ENCODE results near the gene NTNG2.
A peak's percentile ranks its signal among the peaks of the same experiment; 100 is the strongest.

The NTNG2 gene

GRCh38 chr9:132147839-132148238, 14.0 kb upstream of the NTNG2 start:
- no peak for DNase-seq

- no peak for DNase-seq
Observed at GRCh38 chr9:132150256-132150655, 11.6 kb upstream of the NTNG2 start.

DNA sequence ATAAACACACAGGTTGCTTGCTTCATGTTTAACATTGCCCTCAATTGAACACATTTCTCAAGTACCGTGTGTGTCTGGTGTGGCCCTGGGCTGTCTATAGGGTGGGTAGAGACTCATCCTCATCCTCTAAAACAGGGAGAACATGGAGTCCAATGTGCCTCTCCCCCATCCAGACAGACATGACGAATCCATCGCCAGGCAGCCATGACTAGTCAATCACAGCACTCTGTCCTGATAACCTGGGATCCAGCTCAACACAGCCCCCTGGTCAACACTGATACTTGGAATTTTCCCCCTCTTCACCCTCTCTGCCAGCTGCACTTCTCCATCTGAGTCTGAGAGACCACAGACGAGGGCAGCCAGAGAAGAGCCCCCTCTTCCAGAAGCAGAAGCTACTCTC, 10.7 kb upstream of the NTNG2 start:
- no peak for DNase-seq

- no peak for DNase-seq
Observed at GRCh38 chr9:132152231-132152630, 9.6 kb upstream of the NTNG2 start.

GRCh38 chr9:132154863-132155567, 6.8 kb upstream of the NTNG2 start:
- DNase-seq, result no peak

- DNase-seq, result no peak
Observed at GRCh38 chr9:132155568-132155895, 6.3 kb upstream of the NTNG2 start.

DNA sequence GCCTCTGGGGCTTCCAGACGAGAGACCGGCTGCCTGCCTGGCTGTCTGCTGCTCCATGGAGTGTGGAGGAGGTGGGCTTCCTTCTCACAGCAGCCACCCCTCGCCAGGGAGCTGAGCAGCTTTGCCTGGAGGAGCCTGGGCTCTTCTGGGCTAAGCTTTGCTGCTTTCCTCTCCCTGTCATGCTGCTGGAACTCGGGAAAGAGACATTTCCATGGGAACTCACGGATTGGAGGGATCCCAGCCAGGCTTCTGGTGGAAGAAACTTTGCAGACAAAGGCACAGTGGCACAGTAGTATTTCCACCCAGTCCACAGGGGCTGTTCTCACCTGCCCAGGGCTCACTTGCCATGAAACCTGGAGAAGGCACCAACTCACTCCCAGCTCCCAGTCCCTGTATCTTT, 5.6 kb upstream of the NTNG2 start:
- no peak for DNase-seq

GRCh38 chr9:132157347-132158116, 4.3 kb upstream of the NTNG2 start:
- DNase-seq, result no peak

- peak; percentile 23 for DNase-seq
Observed at GRCh38 chr9:132160802-132161742, 786 bp upstream of the NTNG2 start.

DNA sequence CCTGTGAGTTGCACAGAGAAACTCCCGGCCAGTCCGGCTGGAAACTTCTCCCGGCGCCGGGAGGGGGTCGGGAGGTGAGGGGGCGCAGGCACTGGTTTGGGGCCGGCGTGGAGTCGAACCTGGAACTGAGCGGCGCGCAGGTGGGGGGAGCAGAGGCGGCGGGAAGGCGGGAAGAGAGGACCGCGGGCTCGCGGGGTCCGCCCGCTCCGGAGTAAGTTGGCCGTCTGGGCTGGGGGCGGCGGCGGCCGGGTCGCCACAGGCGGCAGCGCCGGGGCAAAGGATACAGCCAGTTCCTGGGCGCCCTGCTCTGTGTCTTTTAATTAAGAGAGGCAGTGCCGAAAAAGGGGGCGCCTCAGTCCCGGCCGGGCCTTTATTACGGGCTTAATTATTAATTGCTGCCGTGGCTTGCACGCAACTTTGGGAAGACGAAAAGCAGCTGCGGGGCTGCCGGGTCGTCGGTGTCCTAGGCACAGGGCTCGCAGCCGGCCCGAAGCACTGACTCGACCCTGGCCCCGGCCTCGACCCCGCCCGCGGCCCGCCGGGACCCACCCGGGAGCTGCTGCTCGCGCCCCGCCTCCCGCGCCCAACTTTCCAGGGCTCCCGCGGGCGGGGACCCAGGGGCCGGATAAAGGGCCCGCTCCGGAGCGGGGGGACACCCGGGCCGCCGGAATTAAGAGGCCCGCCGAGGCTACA, 1.1 kb downstream of the NTNG2 start:
- no peak for DNase-seq

GRCh38 chr9:132163457-132163875, 1.6 kb downstream of the NTNG2 start:
- DNase-seq, result no peak

GRCh38 chr9:132163876-132164603, 2.2 kb downstream of the NTNG2 start:
- no peak for DNase-seq

- DNase-seq, result no peak
Observed at GRCh38 chr9:132164604-132165362, 2.9 kb downstream of the NTNG2 start.

- DNase-seq, result no peak
Observed at GRCh38 chr9:132166599-132166998, 4.7 kb downstream of the NTNG2 start.

GRCh38 chr9:132167192-132167591, 5.3 kb downstream of the NTNG2 start:
- no peak for DNase-seq

- peak; percentile 66 for DNase-seq
Observed at GRCh38 chr9:132168347-132168746, 6.5 kb downstream of the NTNG2 start.

GRCh38 chr9:132168851-132169250, 7.0 kb downstream of the NTNG2 start:
- DNase-seq, result no peak

- peak; percentile 65 for DNase-seq
Observed at GRCh38 chr9:132169672-132170392, 8.0 kb downstream of the NTNG2 start.

GRCh38 chr9:132171702-132172101, 9.8 kb downstream of the NTNG2 start:
- no peak for DNase-seq

GRCh38 chr9:132172185-132172584, 10.3 kb downstream of the NTNG2 start:
- DNase-seq, result no peak

DNA sequence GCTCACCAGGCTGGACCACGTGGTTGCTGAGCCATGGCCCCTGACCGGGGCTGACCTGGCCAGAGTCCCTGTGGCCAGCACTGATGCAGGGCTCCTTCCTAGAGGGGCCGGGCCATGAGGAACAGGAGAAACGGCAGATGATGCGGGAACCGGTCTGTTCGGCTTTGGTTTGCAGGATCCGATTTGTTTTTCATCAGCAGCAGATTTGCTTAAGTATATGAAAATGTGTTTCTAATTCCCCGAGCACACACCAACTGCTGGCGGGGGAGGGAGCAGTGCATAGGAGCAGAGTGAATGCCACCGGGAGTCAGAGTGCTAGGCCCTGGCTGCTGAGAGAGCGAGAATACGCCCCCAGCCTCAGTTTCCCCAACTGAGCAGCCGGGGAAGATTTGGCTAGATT, 13.6 kb downstream of the NTNG2 start:
- DNase-seq, result no peak
